Amniotic stem cell (primary cell): ENCODE results near the gene FARP1.

Experiments
- DNase-seq: peaks from one replicate; lab custom pipeline; 2025; lab: John Stamatoyannopoulos, UW

The FARP1 gene

DNA sequence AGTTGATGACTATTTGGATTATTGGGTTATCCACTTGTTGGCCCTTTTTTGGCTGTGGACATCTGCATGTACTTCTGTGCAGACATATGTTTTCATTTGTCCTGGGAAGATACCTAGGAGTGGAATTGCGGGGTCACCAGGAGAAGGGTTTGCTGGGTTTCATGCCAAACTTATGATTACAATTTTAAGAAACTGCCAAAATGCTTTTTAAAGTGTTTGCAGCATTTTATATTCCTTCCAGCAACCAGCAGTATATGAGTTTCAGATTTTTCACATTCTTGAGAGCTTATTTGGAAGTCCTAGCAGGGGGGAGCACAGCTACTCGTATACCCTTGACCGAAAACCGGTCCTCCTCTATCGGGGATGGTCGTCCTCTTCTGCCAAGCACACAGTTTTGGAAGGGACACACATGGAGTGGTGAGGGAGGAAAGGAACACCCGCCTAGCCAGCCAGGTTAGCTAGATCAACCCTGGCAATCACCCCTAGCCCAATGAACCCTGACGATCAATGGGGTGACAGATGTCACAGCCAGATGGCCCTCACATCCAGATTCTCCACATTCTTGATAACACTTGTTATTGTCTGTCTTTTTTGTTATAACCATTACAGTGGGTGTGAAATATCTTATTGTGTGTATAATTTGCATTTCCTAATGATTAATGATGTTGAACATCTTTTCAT is 60.9 kb downstream of the FARP1 start:
- no peak for DNase-seq

GRCh38 chr13:98204546-98204945 is 61.7 kb downstream of the FARP1 start:
- no peak for DNase-seq

- no peak for DNase-seq
Measured at GRCh38 chr13:98206946-98207345, 64.1 kb downstream of the FARP1 start.

DNA sequence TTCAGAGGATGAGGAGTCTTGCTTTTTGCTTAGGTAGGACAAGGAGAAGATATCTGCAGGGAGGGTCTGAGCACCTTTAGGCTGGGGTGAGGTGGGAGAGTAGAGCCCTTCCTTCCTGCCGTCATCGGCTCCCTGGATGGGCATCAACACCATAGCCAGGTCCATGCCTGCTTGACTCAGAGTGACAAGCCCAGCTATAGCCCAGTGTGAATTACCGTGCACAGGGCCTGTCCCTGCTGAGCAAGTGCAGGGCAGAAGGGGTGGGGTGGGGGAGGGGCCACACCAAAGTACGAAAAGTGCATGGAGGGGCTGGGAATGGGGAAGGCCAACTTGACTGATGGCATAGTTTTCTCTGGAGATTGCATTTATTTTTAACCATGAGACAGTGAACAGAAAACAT is 64.5 kb downstream of the FARP1 start:
- DNase-seq = no peak

DNA sequence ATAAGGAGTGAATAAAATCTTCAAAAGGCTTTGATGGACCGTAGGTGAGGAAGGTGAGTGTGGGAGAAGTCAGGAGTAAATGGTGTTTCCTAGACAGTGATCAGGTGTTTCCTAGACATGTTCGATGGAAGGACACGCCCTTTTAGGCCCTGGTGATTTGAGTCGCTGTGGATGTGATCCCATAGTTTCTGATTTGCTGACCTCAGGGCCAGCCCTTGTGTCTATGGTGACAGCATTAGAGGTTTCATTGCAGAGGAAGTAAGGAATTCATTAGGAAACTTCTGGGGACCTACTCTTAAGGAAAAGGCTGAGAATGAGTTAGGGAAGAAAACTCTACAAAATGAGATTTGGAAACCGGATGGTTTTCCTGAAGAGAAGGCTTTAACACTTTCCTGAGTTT is 65.7 kb downstream of the FARP1 start:
- DNase-seq = no peak

GRCh38 chr13:98212763-98213162 is 69.9 kb downstream of the FARP1 start:
- DNase-seq = no peak

DNA sequence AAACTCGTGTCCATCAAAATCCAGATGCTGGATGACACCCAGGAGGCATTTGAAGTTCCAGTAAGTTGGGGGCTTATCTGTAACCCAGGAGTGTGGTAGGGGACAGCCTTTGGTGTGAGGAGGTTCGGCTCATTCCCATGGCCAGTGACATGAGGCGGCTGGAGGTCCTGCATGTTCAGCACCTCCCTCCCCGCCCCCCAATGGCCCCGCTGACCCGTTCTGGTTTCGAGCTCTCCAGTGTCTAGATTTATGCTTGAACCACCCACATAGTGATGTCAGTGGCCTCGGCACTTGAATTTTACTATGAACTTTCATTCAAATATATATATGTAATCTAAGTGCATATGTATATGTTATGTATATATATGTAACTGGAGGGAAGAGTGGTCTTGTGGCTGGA is 70.5 kb downstream of the FARP1 start:
- DNase-seq = no peak

DNA sequence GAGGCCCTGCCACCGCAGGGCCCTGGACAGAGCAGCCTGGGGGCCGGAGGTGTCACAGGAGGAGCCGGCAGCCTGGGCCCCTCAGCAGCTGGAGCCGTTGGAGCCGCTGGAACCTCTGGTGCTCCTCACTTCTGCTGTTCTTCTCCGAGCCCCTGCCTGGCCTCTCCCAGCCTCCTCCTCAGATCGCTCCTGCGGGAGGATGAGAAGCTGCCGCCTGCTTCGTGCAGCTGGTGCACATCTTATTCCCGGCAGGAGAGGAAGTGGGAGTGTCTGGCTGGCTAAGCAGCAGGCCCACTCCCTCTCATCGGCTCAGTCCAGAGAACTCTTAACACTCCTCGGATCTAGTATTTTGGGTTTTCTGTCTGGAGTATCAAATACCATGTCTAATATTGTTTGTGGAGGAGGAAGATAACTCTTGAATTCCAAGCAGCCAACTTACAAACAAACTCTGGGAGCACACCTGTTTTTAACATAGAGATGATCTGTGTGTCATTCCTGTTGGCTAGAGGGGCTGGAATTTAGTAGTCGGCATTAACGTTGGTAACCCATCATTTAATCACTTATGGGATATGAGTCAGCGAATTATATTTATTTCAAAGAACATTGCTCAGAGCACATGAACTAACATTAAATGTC is 71.2 kb downstream of the FARP1 start:
- DNase-seq = no peak

- no peak for DNase-seq
Measured at GRCh38 chr13:98214707-98215106, 71.8 kb downstream of the FARP1 start.

DNA sequence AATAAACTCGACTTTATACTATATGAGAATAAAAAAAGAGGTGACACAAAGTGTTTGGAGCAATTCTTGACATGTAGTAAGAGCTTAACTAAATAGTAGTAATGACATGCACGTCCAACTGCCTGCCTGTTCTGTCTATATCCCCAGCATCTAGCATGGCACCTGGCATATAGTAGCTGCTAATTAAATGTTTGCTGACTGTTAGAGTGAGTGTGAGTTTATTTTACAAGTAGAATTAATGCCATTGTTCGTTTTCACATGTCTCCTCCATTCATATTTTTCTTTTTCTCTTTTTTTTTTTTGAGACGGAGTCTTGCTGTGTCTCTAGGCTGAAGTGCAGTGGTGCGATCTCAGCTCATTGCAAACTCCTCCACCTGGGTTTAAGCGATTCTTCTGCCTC is 72.6 kb downstream of the FARP1 start:
- DNase-seq = no peak

DNA sequence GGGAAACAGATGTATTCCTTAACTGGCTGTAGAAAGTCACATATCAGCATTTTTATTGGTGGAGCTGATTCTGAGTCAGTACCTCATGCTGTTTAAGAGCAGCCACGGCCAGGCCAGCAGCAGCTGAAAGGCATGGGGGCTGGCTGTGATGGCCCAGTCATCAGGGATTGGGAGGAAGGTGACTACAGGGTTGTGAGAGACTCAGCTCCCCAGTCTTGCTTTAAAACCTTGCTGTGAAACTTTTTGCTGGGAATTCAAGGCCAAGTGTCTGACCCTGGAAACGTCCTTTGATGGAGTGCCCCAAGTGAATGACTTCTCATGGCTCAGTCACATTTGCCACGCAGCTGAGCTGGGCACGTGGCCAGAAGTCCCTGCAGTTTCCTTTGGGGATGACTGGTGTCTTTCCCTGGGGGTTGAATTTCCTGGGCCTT is 73.3 kb downstream of the FARP1 start:
- no peak for DNase-seq

DNA sequence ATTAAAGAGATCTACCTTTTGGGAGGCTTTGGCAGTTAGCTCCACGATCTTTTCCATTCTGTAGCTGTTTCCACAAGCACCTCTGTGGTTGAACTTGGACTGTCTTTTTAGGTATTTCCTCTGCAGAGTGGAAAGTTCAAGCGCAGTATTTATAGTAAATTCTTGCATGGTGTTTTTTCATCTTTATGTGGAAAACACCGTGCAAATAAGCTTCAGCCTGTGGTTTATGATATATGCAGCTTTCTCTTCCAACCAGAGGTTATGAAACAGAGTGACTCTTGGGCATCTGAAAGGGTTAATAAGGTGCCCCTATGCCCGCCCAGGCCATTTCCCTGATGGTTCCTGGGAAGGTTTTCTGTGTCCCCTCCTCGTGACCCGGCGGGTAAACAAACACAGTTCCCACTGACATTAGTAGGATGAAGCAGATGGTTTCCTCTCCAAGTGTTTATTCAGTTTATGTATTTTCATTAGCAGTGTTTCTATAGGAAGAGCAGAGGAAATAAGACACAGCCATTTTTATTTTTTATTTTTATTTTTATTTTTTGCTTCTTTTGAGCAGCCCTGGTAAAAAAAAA is 73.9 kb downstream of the FARP1 start:
- DNase-seq = no peak

DNA sequence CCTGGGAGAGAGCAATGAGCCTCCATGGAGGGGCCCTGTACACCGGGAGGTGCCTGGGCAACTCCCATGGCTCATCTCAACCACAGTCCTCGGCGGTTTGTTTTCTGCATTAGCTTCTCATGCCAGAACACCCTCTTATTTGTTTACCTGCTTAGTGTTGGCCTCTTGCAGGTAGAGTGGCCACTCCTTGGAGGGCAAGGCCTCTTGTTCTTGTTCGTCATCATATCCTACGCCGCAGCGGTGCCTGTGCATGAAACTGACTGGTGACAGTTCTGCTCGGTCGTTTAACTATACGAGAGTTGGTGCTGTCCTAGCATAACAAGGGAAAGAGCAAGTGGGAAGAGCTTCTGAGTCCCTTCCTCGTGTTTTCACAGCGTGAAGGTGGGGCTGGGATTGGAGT is 74.7 kb downstream of the FARP1 start:
- DNase-seq = no peak

- DNase-seq = no peak
Measured at GRCh38 chr13:98219685-98220084, 76.8 kb downstream of the FARP1 start.

DNA sequence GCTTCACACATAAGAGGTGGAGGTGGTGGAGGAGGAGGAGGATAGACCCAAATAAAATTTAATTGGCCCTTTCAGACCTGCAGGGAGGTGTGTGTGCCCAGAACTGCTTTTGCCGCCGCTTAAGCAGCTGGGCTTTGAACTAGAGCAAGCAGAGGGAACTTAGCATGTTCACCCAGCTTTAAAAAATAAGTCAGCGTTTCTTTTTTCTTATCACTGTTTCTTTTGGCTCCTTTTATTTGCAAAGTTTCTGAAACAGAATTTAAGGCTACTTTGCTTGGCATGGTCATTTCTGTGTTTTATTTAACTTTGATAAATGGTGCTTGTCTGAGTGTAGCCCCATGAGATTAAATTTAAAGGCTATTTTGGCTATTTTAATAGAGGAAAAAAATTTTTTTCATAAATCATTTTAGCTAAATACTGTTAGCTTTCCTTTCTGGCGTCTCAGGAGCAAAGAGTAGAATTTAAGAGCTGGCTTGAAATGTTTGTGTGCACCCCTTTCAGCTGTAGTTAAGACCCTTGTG is 77.4 kb downstream of the FARP1 start:
- DNase-seq = no peak

DNA sequence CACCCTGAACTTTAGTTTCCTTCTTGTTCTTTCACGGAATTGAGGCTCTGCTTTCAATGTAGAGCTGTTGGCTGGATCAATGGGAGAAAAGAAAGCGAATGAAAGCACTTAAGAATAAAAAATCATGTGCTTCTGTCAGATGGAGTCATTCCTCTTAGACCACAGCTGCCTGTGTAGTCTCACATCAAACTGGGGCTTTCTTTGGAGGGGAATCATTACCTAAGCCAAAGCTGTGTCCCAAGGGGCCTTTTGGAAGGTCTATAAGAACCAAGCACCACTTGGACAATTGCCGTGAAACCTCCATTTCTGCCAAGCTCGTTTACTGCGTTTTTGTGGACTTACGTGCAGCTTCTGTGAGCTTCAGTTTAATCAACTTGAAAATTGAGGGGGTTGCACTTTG is 78.3 kb downstream of the FARP1 start:
- DNase-seq = no peak

DNA sequence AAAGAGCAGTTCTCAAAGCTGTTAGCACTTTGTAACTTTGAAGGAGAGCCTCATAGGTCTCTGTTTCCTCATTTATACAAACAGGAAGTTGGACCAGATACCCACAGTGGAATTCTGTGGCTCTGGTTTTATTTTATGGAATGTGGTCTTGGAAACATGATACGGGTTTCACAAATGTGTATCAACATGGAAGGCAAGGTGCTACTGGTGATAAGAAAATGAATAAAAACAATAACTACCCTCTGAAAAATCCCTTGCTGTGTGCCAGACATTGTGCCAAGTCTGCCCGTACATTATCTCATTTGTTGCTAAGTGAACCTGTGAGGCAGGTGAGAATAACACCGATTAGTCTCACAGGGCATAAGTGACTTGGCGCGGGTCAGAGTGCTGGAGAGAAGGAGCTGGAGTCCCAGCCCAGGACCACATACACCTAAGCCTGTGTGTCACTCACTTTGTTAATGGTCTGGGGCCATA is 79.2 kb downstream of the FARP1 start:
- DNase-seq = no peak

- DNase-seq = no peak
Measured at GRCh38 chr13:98222816-98223215, 79.9 kb downstream of the FARP1 start.

GRCh38 chr13:98223741-98224140 is 80.8 kb downstream of the FARP1 start:
- DNase-seq = no peak

- no peak for DNase-seq
Measured at GRCh38 chr13:98224557-98224956, 81.7 kb downstream of the FARP1 start.

DNA sequence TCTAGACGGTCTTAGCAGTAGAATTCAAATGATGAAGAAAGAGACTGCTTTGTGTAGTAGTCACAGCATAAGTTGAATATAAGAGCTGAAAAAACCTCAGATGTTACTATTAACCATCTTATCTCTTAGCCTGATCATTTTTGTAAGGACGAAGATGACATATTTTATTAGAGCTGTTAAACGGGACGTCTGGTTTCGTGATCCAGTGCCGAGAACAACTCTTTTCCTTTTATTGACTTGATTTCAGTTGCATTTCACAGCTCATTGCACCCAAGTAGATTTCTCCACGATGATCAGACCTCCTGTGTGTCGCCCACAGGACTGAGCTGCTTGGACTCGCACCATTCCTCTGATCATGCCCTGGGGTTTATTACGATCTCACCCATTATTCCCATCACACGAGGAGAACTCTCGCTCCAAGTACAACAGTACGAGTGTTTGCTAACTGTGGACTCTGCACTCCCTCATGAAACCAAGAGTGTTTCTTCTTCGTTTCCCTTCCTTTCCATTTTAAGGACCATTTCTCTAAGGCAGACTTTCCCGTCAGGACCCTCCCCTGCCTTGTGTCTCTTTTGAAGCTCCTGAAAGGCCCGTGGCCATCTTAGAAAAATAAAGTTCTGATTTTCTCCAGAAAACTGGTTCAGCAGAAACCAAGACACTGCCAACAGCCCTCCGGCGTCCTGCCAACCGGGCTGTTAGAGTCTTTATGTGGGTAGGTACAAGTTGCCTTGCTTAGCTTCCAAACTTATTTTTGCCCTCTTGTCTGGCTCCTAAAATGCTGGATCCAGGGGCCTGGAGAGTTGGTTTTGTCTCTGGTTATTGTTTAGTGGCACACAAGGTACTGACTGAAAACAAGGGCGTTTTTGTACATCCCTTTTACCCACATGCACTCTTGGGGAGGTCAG is 82.4 kb downstream of the FARP1 start:
- no peak for DNase-seq

- DNase-seq = no peak
Measured at GRCh38 chr13:98226496-98226895, 83.6 kb downstream of the FARP1 start.
